MM.1S (cell line): ENCODE results near the gene DDN.

ENCODE experiments used
- CTCF ChIP-seq: fragments of 300-600 bp; sonication (generic); IDR thresholded peaks from 2 replicates; pipeline ENCODE4 v1.5.1; 2016; ENCODE audit warnings: antibody characterized with exemption, low read length, mixed read lengths
- EZH2 ChIP-seq: fragments of 300-600 bp; sonication (generic); optimal IDR thresholded peaks from 2 replicates; pipeline ENCODE3; 2017; ENCODE audit warnings: low read depth, mild to moderate bottlenecking, antibody characterized with exemption, low read length, mixed read lengths
- EZH2phosphoT487 ChIP-seq: fragments of 300-600 bp; sonication (generic); IDR thresholded peaks from 2 replicates; pipeline ENCODE4 v1.6.1; 2018; ENCODE audit warnings: antibody characterized with exemption, low read length

DNA sequence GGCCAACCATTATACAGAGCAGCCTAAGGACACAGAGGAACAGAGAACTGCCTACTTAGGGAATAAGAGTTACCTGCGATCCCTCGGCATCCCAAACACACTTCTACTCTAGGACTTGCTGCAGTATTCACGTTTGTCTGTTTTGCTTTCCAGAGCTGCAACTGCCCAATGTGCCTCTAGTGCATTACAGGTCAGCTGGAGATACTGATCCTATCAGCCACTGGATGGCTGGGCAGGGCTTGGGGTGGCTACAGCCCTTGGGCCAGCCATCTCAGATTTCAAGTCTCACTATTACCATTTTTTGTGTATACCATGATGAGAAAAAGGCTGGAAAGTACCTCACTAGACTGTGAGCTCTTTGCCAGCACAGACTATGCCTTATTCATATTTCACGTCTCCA, 46.5 kb downstream of the DDN start:
- TF ChIP-seq CTCF (no peak), EZH2phosphoT487 (no peak), EZH2 (no peak)
